ENCODE results near the gene LTB4R2.
"Not testable (repeated sequence)": the region's sequence is repeated elsewhere in the genome, so short reads cannot be mapped to it uniquely, and the experiment has no call there.

Gene LTB4R2

DNA sequence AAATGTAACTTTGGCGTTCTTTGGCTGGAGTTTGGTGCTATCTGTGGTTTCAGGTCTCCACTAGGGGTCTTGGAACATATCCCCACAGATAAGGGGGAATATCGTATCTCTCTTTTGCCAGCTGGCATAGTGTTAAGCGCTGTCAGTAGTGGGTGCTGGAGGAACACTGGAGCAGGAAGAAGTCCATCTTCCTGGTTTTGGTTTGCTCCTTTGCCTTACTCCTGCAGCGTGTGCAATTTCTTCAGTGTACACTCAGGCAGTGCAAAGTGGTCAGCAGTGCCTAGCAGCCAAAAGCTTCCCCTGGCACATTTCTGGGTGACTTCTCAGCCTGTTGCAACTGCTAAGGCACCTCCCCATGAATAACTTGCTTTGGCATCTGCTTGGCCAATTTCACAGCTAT is 41.6 kb downstream of the LTB4R2 start:
- Histone ChIP-seq H3K4me1 (ENCODE audit: control insufficient read depth in 5 of 5, insufficient read depth in 5 of 5, low read length in 5 of 5) (peaks cover 0 to 16% (median 8%) of the 10 kb centered on the region in 5 donors), H3K27me3 (ENCODE audit: control insufficient read depth in 5 of 5, insufficient read depth in 4 of 5, low read length in 5 of 5) (peaks cover 0 to 4% (median 0%) of the 10 kb centered on the region in 5 donors), H3K9ac (ENCODE audit: low read length in 5 of 5) (no peak overlapping the region), H3K36me3 (ENCODE audit: control insufficient read depth in 5 of 5, insufficient read depth in 5 of 5, low read length in 5 of 5) (no peaks in the 10 kb centered on the region), H3K27ac (ENCODE audit: low read depth, low read length) (no peak overlapping the region), H3K4me3 (ENCODE audit: low read depth in 1 of 5, low read length in 5 of 5) (no peak overlapping the region), H3K9me3 (ENCODE audit: control insufficient read depth in 5 of 5, low read length in 5 of 5) (no peaks in the 10 kb centered on the region)

GRCh38 chr14:24353559-24354481 is 43.9 kb downstream of the LTB4R2 start:
- Histone ChIP-seq H3K9ac (ENCODE audit: low read length in 5 of 5) (no peak overlapping the region), H3K4me1 (ENCODE audit: control insufficient read depth in 5 of 5, insufficient read depth in 5 of 5, low read length in 5 of 5) (peaks cover 0 to 8% (median 5%) of the 10 kb centered on the region in 5 donors), H3K36me3 (ENCODE audit: control insufficient read depth in 5 of 5, insufficient read depth in 5 of 5, low read length in 5 of 5) (no peaks in the 10 kb centered on the region), H3K4me3 (ENCODE audit: low read depth in 1 of 5, low read length in 5 of 5) (no peak overlapping the region), H3K27me3 (ENCODE audit: control insufficient read depth in 5 of 5, insufficient read depth in 4 of 5, low read length in 5 of 5) (peaks cover 0 to 4% (median 0%) of the 10 kb centered on the region in 5 donors), H3K27ac (ENCODE audit: low read depth, low read length) (no peak overlapping the region), H3K9me3 (ENCODE audit: control insufficient read depth in 5 of 5, low read length in 5 of 5) (no peaks in the 10 kb centered on the region)

DNA sequence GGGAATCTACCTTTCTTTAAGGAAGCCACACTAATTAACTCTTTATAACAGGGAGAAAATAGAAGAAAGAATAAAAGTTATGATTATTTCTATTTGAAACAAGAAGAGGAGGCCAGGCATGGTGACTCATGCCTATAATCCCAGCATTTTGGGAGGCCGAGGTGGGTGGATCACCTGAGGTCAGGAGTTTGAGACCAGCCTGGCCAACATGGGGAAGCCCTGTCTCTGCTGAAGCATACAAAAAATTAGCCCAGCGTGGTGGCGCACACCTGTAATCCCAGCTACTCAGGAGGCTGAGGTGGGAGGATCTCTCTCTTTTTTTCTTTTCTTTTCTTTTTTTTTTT is 44.5 kb downstream of the LTB4R2 start:
- not testable (repeated sequence) for H3K27ac ChIP-seq (ENCODE audit: low read depth, low read length); H3K9ac ChIP-seq (ENCODE audit: low read length in 5 of 5); H3K4me3 ChIP-seq (ENCODE audit: low read depth in 1 of 5, low read length in 5 of 5); H3K4me1 ChIP-seq (ENCODE audit: control insufficient read depth in 5 of 5, insufficient read depth in 5 of 5, low read length in 5 of 5); H3K27me3 ChIP-seq (ENCODE audit: control insufficient read depth in 5 of 5, insufficient read depth in 4 of 5, low read length in 5 of 5); H3K9me3 ChIP-seq (ENCODE audit: control insufficient read depth in 5 of 5, low read length in 5 of 5); H3K36me3 ChIP-seq (ENCODE audit: control insufficient read depth in 5 of 5, insufficient read depth in 5 of 5, low read length in 5 of 5)

DNA sequence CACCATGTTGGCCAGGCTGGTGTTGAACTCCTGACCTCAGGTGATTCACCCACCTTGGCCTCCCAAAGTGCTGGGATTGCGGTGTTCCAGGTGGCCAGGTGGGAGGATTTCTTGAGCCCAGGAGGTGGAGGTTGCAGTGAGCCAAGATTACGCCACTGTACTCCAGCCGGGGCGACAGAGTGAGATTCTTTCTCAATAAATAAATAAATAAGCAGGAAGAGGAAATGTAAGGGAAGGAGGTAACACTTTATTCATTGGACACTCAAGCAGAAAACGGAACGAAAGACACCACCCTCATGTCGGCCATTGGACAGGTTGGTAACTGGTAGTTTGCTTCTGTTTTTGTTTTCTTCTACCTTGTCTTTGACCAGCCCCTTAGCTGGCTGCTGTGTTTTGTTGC is 45.1 kb downstream of the LTB4R2 start:
- H3K27ac ChIP-seq (ENCODE audit: low read depth, low read length) = no peak overlapping the region
- H3K9ac ChIP-seq (ENCODE audit: low read length in 5 of 5) = no peak overlapping the region

DNA sequence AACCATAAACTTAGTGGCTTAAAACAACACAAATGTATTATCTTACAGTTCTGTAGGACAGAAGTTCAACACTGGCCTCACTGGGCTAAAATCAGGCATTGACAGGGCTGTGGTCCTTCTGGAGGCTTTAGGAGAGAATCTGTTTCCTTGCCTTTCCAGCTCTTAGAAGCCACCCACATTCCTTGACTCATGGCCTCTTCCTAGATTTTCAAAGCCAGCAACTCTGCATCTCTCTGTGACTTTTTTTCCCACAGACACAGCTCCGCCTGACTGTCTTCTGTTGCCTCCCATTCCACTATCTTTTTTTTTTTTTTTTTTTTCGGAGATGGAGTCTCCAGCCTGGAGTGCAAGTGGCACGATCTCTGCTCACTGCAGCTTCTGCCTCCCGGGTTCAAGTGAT is 46.3 kb downstream of the LTB4R2 start:
- no peak overlapping the region for H3K9ac ChIP-seq (ENCODE audit: low read length in 5 of 5)
- H3K27me3 ChIP-seq (ENCODE audit: control insufficient read depth in 5 of 5, insufficient read depth in 4 of 5, low read length in 5 of 5) = peaks cover 0 to 4% (median 0%) of the 10 kb centered on the region in 5 donors
- H3K4me1 ChIP-seq (ENCODE audit: control insufficient read depth in 5 of 5, insufficient read depth in 5 of 5, low read length in 5 of 5) = peaks cover 0 to 8% (median 5%) of the 10 kb centered on the region in 5 donors
- H3K4me3 ChIP-seq (ENCODE audit: low read depth in 1 of 5, low read length in 5 of 5) = no peak overlapping the region
- H3K27ac ChIP-seq (ENCODE audit: low read depth, low read length) = no peak overlapping the region
- H3K9me3 ChIP-seq (ENCODE audit: control insufficient read depth in 5 of 5, low read length in 5 of 5) = no peaks in the 10 kb centered on the region
- no peaks in the 10 kb centered on the region for H3K36me3 ChIP-seq (ENCODE audit: control insufficient read depth in 5 of 5, insufficient read depth in 5 of 5, low read length in 5 of 5)

More for the DNA sequence above, 45.1 kb downstream of the LTB4R2 start:
- Histone ChIP-seq H3K4me1 (ENCODE audit: control insufficient read depth in 5 of 5, insufficient read depth in 5 of 5, low read length in 5 of 5) (peaks cover 0 to 8% (median 5%) of the 10 kb centered on the region in 5 donors), H3K27me3 (ENCODE audit: control insufficient read depth in 5 of 5, insufficient read depth in 4 of 5, low read length in 5 of 5) (peaks cover 0 to 4% (median 0%) of the 10 kb centered on the region in 5 donors), H3K9me3 (ENCODE audit: control insufficient read depth in 5 of 5, low read length in 5 of 5) (no peaks in the 10 kb centered on the region), H3K4me3 (ENCODE audit: low read depth in 1 of 5, low read length in 5 of 5) (no peak overlapping the region), H3K36me3 (ENCODE audit: control insufficient read depth in 5 of 5, insufficient read depth in 5 of 5, low read length in 5 of 5) (no peaks in the 10 kb centered on the region)

- Histone ChIP-seq H3K27me3 (ENCODE audit: control insufficient read depth in 5 of 5, insufficient read depth in 4 of 5, low read length in 5 of 5) (no peaks in the 10 kb centered on the region), H3K9ac (ENCODE audit: low read length in 5 of 5) (no peak overlapping the region)
These were observed 50.3 kb downstream of the LTB4R2 start for GRCh38 chr14:24360281-24360680.

DNA sequence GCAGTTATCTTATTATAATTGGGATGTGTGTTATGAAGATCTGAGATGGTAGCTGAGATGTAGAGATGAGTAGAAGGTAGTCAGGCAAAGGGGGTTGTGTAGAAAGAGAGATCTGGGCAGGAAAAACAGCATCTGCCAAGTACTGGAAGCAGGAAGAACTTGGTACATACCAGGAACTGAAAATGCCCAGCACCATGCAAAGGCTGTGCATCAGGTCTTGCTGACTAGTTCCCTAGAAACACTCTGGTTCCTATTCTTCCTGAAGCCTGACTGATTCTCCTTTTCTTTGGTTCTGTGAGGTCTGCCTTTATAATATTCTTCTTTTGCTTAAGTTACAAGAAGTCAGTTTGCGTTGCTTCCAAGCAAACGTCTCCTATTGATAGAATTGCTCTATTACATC is 51.4 kb downstream of the LTB4R2 start:
- Histone ChIP-seq H3K27me3 (ENCODE audit: control insufficient read depth in 5 of 5, insufficient read depth in 4 of 5, low read length in 5 of 5) (no peaks in the 10 kb centered on the region), H3K9ac (ENCODE audit: low read length in 5 of 5) (no peak overlapping the region), H3K27ac (ENCODE audit: low read depth, low read length) (no peak overlapping the region), H3K4me3 (ENCODE audit: low read depth in 1 of 5, low read length in 5 of 5) (no peak overlapping the region), H3K4me1 (ENCODE audit: control insufficient read depth in 5 of 5, insufficient read depth in 5 of 5, low read length in 5 of 5) (peaks cover 0 to 15% (median 12%) of the 10 kb centered on the region in 5 donors), H3K9me3 (ENCODE audit: control insufficient read depth in 5 of 5, low read length in 5 of 5) (no peaks in the 10 kb centered on the region), H3K36me3 (ENCODE audit: control insufficient read depth in 5 of 5, insufficient read depth in 5 of 5, low read length in 5 of 5) (no peaks in the 10 kb centered on the region)

More at GRCh38 chr14:24360281-24360680, 50.3 kb downstream of the LTB4R2 start:
- no peak overlapping the region for H3K4me3 ChIP-seq (ENCODE audit: low read depth in 1 of 5, low read length in 5 of 5)
- H3K9me3 ChIP-seq (ENCODE audit: control insufficient read depth in 5 of 5, low read length in 5 of 5) = no peaks in the 10 kb centered on the region
- no peak overlapping the region for H3K27ac ChIP-seq (ENCODE audit: low read depth, low read length)
- H3K36me3 ChIP-seq (ENCODE audit: control insufficient read depth in 5 of 5, insufficient read depth in 5 of 5, low read length in 5 of 5) = no peaks in the 10 kb centered on the region
- H3K4me1 ChIP-seq (ENCODE audit: control insufficient read depth in 5 of 5, insufficient read depth in 5 of 5, low read length in 5 of 5) = peaks cover 0 to 5% (median 2%) of the 10 kb centered on the region in 5 donors

All from subcutaneous abdominal adipose tissue (tissue), 5 donors.